GM23338 (cell line): ENCODE data around the gene CCDC93. TPM values are rescaled to one million over a fixed set of nuclear protein-coding genes. Genes with fewer than 3 reads are reported as not detected.

Experiments
- ATAC-seq: fragments of 200-7000 bp; cut with Tn5 transposase; 3 replicates; pipeline ENCODE4 v1.9.1; 2020
- DNase-seq: peaks from one replicate; pipeline ENCODE4 v3.0.0-alpha.2; 2015; ENCODE audit warnings: low spot score
- H2AFZ ChIP-seq: fragments of 200-600 bp; sonication (generic); 2 replicates; pipeline ENCODE4 v1.8.0; 2016; ENCODE audit warnings: antibody characterized with exemption, mild to moderate bottlenecking, moderate library complexity
- H3F3A ChIP-seq: fragments of 200-600 bp; sonication (generic); replicated peaks from 2 replicates; pipeline ENCODE4 v1.8.0; 2017; ENCODE audit warnings: antibody characterized with exemption, mixed run types, low read depth
- H3K27ac ChIP-seq: fragments of 200-600 bp; sonication (generic); 2 replicates; pipeline ENCODE4 v1.6.1; 2016; ENCODE audit warnings: low read depth
- H3K27me3 ChIP-seq: fragments of 200-600 bp; sonication (generic); 2 replicates; pipeline ENCODE4 v1.8.0; 2016; ENCODE audit warnings: mild to moderate bottlenecking, mixed run types, moderate library complexity; ENCODE audit not compliant: insufficient read depth
- H3K36me3 ChIP-seq: fragments of 200-600 bp; sonication (generic); 2 replicates; pipeline ENCODE4 v1.8.0; 2016; ENCODE audit warnings: mild to moderate bottlenecking; ENCODE audit not compliant: insufficient read depth
- H3K4me1 ChIP-seq: fragments of 200-600 bp; sonication (generic); 2 replicates; pipeline ENCODE4 v1.8.0; 2016; ENCODE audit warnings: mild to moderate bottlenecking, moderate library complexity; ENCODE audit not compliant: insufficient read depth
- H3K4me2 ChIP-seq: fragments of 200-600 bp; sonication (generic); 2 replicates; pipeline ENCODE4 v1.7.1; 2017; ENCODE audit warnings: mixed run types
- H3K4me3 ChIP-seq: fragments of 200-600 bp; sonication (generic); 2 replicates; pipeline ENCODE4 v1.6.1; 2016; ENCODE audit warnings: mixed run types
- H3K79me2 ChIP-seq: fragments of 200-600 bp; sonication (generic); replicated peaks from 2 replicates; pipeline ENCODE4 v1.8.0; 2017; ENCODE audit warnings: mild to moderate bottlenecking; ENCODE audit not compliant: insufficient read depth
- H3K9me2 ChIP-seq: fragments of 200-600 bp; sonication (generic); 2 replicates; pipeline ENCODE4 v1.8.0; 2017; ENCODE audit not compliant: insufficient read depth
- H4K20me1 ChIP-seq: fragments of 200-600 bp; sonication (generic); replicated peaks from 2 replicates; pipeline ENCODE4 v1.8.0; 2017; ENCODE audit warnings: mild to moderate bottlenecking; ENCODE audit not compliant: insufficient read depth
- H3K27ac Mint-ChIP-seq: 2 replicates; pipeline ENCODE4 v1.8.0; 2020; ENCODE audit warnings: inconsistent platforms, mild to moderate bottlenecking, moderate library complexity, mixed read lengths
- H3K27me3 Mint-ChIP-seq: 3 replicates; pipeline ENCODE4 v1.8.0; 2022; ENCODE audit warnings: low read depth, mild to moderate bottlenecking, moderate library complexity, mixed read lengths, inconsistent platforms; ENCODE audit not compliant: insufficient read depth, poor library complexity
- H3K36me3 Mint-ChIP-seq: 3 replicates; pipeline ENCODE4 v1.8.0; 2021; ENCODE audit warnings: low read depth, mild to moderate bottlenecking, inconsistent platforms, moderate library complexity, mixed read lengths
- H3K4me1 Mint-ChIP-seq: 3 replicates; pipeline ENCODE4 v1.8.0; 2020; ENCODE audit warnings: mild to moderate bottlenecking, inconsistent platforms, mixed read lengths
- H3K4me3 Mint-ChIP-seq: 3 replicates; pipeline ENCODE4 v1.8.0; 2021; ENCODE audit warnings: moderate library complexity, mild to moderate bottlenecking, inconsistent platforms, mixed read lengths
- H3K9me3 Mint-ChIP-seq: 3 replicates; pipeline ENCODE4 v1.8.0; 2020; ENCODE audit warnings: moderate library complexity, mild to moderate bottlenecking, inconsistent platforms, mixed read lengths
- CREB1 ChIP-seq: fragments of 250-450 bp; sonication (Bioruptor Pico); IDR thresholded peaks from 2 replicates; pipeline ENCODE4 v1.5.0; 2020; ENCODE audit warnings: low read depth, mild to moderate bottlenecking, moderate library complexity
- CTCF ChIP-seq, 2 experiments: fragments of 200-600 bp in 1 of 2; sonication (generic) in 1 of 2; conservative IDR thresholded peaks; 2 replicates each; pipeline versions ENCODE4 v1.5.1 to v1.6.1; 2016 to 2017; ENCODE audit warnings: antibody characterized with exemption in 2 of 2, low read depth in 2 of 2, mild to moderate bottlenecking in 2 of 2, moderate library complexity in 1 of 2
- ETS1 ChIP-seq: IDR thresholded peaks from 2 replicates; pipeline ENCODE4 v1.6.1; 2016; ENCODE audit warnings: antibody characterized with exemption
- EZH2 ChIP-seq: fragments of 200-600 bp; sonication (generic); IDR thresholded peaks from one replicate; pipeline ENCODE4 v1.8.0; 2017; ENCODE audit warnings: antibody characterized with exemption, mild to moderate bottlenecking, low read depth; ENCODE audit not compliant: unreplicated experiment
- EZH2phosphoT487 ChIP-seq: fragments of 200-600 bp; sonication (generic); IDR thresholded peaks from one replicate; pipeline ENCODE4 v1.8.1; 2018; ENCODE audit warnings: antibody characterized with exemption; ENCODE audit not compliant: unreplicated experiment
- JUNB ChIP-seq: IDR thresholded peaks from one replicate; pipeline ENCODE4 v1.6.1; 2016; ENCODE audit warnings: antibody characterized with exemption; ENCODE audit not compliant: unreplicated experiment
- NANOG ChIP-seq: IDR thresholded peaks from 2 replicates; pipeline ENCODE4 v1.6.1; 2016; ENCODE audit warnings: antibody characterized with exemption, borderline replicate concordance
- POLR2AphosphoS5 ChIP-seq: IDR thresholded peaks from 2 replicates; pipeline ENCODE4 v1.6.1; 2016; ENCODE audit warnings: antibody characterized with exemption, low read depth
- REST ChIP-seq: IDR thresholded peaks from one replicate; pipeline ENCODE4 v1.6.1; 2018; ENCODE audit warnings: antibody characterized with exemption; ENCODE audit not compliant: unreplicated experiment
- ZNF462 ChIP-seq: fragments of 250-450 bp; sonication (Bioruptor Pico); IDR thresholded peaks from 2 replicates; pipeline ENCODE4 v1.5.0; 2020; ENCODE audit warnings: mild to moderate bottlenecking, moderate library complexity
- polyA plus RNA-seq: library from polyadenylated mRNA; unstranded; fragments of >200 nt; fragmentation: Nextera tagmentation; extraction: Ambion mirVana; gene quantifications from 2 replicates; pipeline ENCODE4 v1.2.1, GENCODE V29; 2016
- total RNA-seq: library from RNA; depleted of rRNA; stranded (reverse); fragments of >200 nt; shearing (Covaris generic); gene quantifications from 2 replicates; pipeline ENCODE4 v1.2.3, GENCODE V29; 2014

The CCDC93 gene
- total and polyA plus RNA-seq, 2 experiments from 2014 or later: 13.1 to 16.8 TPM

GRCh38 chr2:117948615-117949014, 65.3 kb downstream of the CCDC93 start (continued):
- no peak for TF ChIP-seq ZNF462

GRCh38 chr2:117945296-117945695, 68.6 kb downstream of the CCDC93 start:
- Histone ChIP-seq H3K36me3 (peaks cover 19% of the 10 kb centered on the region), H3K27me3 (no peaks in the 10 kb centered on the region), H2AFZ (no peak overlapping the region), H3F3A (no peaks in the 10 kb centered on the region), H4K20me1 (no peaks in the 10 kb centered on the region; the same call in 1 of the 2 replicates), H3K4me3 (no peak overlapping the region), H3K27ac (no peak overlapping the region), H3K9me2 (no peaks in the 10 kb centered on the region), H3K4me1 (no peaks in the 10 kb centered on the region), H3K4me2 (no peak overlapping the region), H3K79me2 (no peaks in the 10 kb centered on the region)
- H3K27me3 Mint-ChIP-seq: peaks cover under 1% of the 10 kb centered on the region
- H3K36me3 Mint-ChIP-seq: peaks cover 34% of the 10 kb centered on the region
- no peak overlapping the region; the same call in 1 of the 2 replicates for H3K27ac Mint-ChIP-seq
- H3K9me3 Mint-ChIP-seq: no peaks in the 10 kb centered on the region
- DNase-seq (no peak), ATAC-seq (no peak)
- no peak overlapping the region for H3K4me3 Mint-ChIP-seq
- peaks cover 5% of the 10 kb centered on the region; the same call in 2 of the 3 replicates for H3K4me1 Mint-ChIP-seq
- no peak for TF ChIP-seq EZH2
- no peak for TF ChIP-seq JUNB
- no peak for TF ChIP-seq POLR2AphosphoS5
- TF ChIP-seq NANOG: no peak
- TF ChIP-seq CTCF (conservative IDR thresholded peaks at IDR 0.05; ENCODE audit: low read depth in 2 of 2): no peak
- no peak for TF ChIP-seq REST
- no peak for TF ChIP-seq EZH2phosphoT487
- no peak for TF ChIP-seq ETS1
- TF ChIP-seq CREB1 (CRISPR knock-in tag): no peak
